ENCODE measurements around the gene FIGNL2. TPM values are rescaled to one million over a fixed set of nuclear protein-coding genes. Genes with fewer than 3 reads are reported as not detected.
A peak's percentile ranks its signal among the peaks of the same experiment; 100 is the strongest.

FIGNL2 gene
- total and polyA plus RNA-seq, 11 donors: 0.13 to 0.93 (median 0.35) TPM

DNA sequence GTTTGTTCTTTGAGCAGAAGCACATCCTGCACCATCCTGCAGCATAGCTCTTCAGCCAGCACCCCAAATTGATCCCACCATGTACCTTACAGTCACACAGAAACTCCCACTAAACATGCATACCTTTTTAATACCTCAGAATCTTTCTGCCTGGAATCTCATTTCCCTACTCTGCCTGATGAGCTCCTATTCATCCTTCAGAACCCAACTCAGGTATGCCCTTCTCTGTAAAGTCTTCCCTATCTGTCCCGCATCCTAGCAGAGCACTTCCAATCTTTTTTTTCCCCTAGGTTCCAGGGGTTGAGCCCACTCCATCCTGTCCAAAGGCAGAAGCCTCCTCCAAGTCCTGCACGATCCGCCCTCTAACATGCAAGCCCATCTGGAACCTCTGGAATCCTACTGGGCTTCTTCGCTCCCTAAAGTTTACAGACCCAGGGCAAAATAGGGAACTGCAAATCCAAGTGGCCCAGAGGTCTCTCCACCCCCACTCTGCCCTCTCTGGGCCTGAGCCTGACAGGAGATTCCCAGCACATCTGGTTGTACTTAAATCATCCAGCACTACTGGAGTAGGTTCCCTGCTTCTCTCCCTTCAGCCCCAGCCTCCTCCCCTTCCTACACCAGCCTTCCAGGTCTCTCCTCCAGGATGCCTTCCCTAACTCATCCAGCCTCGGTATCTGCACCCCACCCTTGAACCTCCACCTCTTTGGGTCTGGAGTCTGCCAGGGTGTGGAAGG lies 4.1 kb upstream of the FIGNL2 start:
- no peaks in the 10 kb centered on the region for H3K36me3 ChIP-seq
- intact Hi-C loops (cut with DNase I): no loop called here
- TF ChIP-seq POLR2A (IDR thresholded peaks at IDR 0.05): no peak
- TF ChIP-seq, protein P1, sequence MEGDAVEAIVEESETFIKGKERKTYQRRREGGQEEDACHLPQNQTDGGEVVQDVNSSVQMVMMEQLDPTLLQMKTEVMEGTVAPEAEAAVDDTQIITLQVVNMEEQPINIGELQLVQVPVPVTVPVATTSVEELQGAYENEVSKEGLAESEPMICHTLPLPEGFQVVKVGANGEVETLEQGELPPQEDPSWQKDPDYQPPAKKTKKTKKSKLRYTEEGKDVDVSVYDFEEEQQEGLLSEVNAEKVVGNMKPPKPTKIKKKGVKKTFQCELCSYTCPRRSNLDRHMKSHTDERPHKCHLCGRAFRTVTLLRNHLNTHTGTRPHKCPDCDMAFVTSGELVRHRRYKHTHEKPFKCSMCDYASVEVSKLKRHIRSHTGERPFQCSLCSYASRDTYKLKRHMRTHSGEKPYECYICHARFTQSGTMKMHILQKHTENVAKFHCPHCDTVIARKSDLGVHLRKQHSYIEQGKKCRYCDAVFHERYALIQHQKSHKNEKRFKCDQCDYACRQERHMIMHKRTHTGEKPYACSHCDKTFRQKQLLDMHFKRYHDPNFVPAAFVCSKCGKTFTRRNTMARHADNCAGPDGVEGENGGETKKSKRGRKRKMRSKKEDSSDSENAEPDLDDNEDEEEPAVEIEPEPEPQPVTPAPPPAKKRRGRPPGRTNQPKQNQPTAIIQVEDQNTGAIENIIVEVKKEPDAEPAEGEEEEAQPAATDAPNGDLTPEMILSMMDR (IDR thresholded peaks at IDR 0.05): no peak
- no peak overlapping the region for H3K4me3 ChIP-seq
- H3K27me3 ChIP-seq: peaks cover 0 to 28% (median 5%) of the 10 kb centered on the region in 9 donors
- peaks cover 0 to 43% (median 29%) of the 10 kb centered on the region in 12 donors for H3K4me1 ChIP-seq
- 81 to 95% (median 89%) methylated on average over 5 of the region's 5 CpGs for WGBS, 4 donors
- no peak for ATAC-seq
- H3K27ac ChIP-seq: peak overlapping the region in 7 of 12 donors; percentile 43 to 82 (median 68)
- H3K9me3 ChIP-seq: no peaks in the 10 kb centered on the region
- DNase-seq: no peak

DNA sequence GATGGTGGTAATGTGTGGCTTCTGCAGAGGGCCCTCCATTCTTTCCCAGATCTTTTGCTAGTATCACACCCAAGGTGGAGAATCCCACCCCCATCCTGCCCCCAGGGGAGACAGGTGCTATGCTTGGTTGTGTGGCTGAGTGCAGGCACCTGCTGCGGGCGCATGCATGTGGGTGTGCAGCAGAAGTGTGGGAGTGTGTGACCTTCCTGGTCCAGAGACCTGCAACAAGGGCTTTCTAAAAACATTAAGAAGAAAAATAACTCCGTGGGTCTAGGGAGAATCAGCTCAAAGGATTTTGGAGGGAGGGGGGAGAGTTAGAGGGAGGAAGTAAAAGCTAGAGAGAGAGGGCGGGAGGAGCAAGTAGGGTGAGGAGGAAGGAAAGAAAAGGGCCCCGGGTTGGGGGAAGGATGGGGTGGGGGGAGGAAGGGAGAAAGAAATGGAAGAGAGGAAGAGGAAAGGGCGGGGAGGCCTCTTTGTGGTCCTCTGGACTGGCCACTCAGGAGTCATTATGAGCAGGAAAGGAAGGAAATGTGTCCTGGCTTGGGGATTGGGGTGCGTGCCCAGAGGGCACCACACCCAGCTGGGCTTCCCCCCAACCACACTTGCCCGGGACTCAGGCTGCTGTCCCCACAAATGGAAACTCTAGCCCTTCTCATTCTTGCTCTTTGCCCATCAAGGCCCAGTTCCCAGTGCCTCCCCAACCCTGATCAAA lies 3.1 kb upstream of the FIGNL2 start:
- H3K27me3 ChIP-seq: peaks cover 0 to 33% (median 14%) of the 10 kb centered on the region in 9 donors
- TF ChIP-seq, protein P1 (IDR thresholded peaks at IDR 0.05): no peak
- no peak for TF ChIP-seq POLR2A (IDR thresholded peaks at IDR 0.05)
- intact Hi-C loops (cut with DNase I): loop anchor here in 1 of 10 donors (2.0 kb wide), 1 partner anchor 19 kb away; no protein-coding TSS in a partner anchor
- DNase-seq: peak in 3 of 5 donors; percentile 34 to 50 (median 42)
- no peaks in the 10 kb centered on the region for H3K36me3 ChIP-seq
- 53 to 58% (median 54%) methylated on average over 8 of the region's 8 CpGs for WGBS, 4 donors
- H3K9me3 ChIP-seq: no peaks in the 10 kb centered on the region
- ATAC-seq: peak; percentile 9 to 44 (median 28)
- no peak overlapping the region for H3K4me3 ChIP-seq
- H3K27ac ChIP-seq: peak overlapping the region in 10 of 12 donors; percentile 17 to 82 (median 60)
- H3K4me1 ChIP-seq: peaks cover 0 to 53% (median 36%) of the 10 kb centered on the region in 12 donors

DNA sequence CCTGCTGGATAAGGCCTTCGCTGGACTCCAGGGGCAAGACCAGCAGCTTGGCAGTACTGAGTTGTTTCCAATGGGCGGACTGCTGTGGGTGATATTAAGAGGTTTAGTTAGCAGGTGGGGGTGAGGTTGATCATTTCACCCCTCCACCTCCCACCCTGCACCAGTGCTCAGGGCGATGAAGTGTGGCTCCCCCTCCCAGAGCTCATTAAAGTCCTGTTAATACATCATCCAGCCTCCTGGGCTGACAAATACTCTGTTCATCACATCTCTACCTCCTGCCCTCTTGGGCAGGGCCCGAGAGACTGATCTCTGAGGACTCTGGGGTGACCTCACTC lies 2.4 kb upstream of the FIGNL2 start:
- H3K4me1 ChIP-seq: peaks cover 0 to 57% (median 39%) of the 10 kb centered on the region in 12 donors
- ATAC-seq (no peak), DNase-seq (no peak)
- H3K36me3 ChIP-seq: no peaks in the 10 kb centered on the region
- H3K4me3 ChIP-seq: no peak overlapping the region
- H3K27me3 ChIP-seq: peaks cover 0 to 34% (median 20%) of the 10 kb centered on the region in 9 donors
- intact Hi-C loops (cut with DNase I): loop anchor here in 1 of 10 donors (2.0 kb wide), 1 partner anchor 20 kb away; no protein-coding TSS in a partner anchor
- TF ChIP-seq, protein P1 (IDR thresholded peaks at IDR 0.05): no peak
- no peak for TF ChIP-seq POLR2A (IDR thresholded peaks at IDR 0.05)
- WGBS, 4 donors: 77 to 89% (median 81%) methylated on average over 4 of the region's 4 CpGs
- peak overlapping the region in 10 of 12 donors; percentile 17 to 82 (median 60) for H3K27ac ChIP-seq
- no peaks in the 10 kb centered on the region for H3K9me3 ChIP-seq
